Measurements from ENCODE around the gene SMURF1.

- TF ChIP-seq CTCF (IDR thresholded peaks at IDR 0.05; ENCODE audit: insufficient read depth, low read depth, low read length) (peak; percentile 48), EZH2 (IDR thresholded peaks at IDR 0.05; ENCODE audit: insufficient read depth, low read length) (no peak)
These were observed 107.3 kb downstream of the SMURF1 start for GRCh38 chr7:99036546-99037111.
